GM21619 (cell line): Measurements from ENCODE around the gene VTI1A.
"Not testable (repeated sequence)": the region's sequence is repeated elsewhere in the genome, so short reads cannot be mapped to it uniquely, and the experiment has no call there.

Source experiments
- ATAC-seq: cut with Tn5 transposase; IDR thresholded peaks from one replicate; pipeline ENCODE4 v1.9.1; 2021; ENCODE audit not compliant: unreplicated experiment

The VTI1A gene

GRCh38 chr10:112539340-112539739, 92.3 kb downstream of the VTI1A start:
- no peak for ATAC-seq

GRCh38 chr10:112542823-112543222, 95.8 kb downstream of the VTI1A start:
- ATAC-seq, result not testable (repeated sequence)

GRCh38 chr10:112546474-112546873, 99.5 kb downstream of the VTI1A start:
- no peak for ATAC-seq

- no peak for ATAC-seq
Observed at GRCh38 chr10:112548535-112549276, 101.7 kb downstream of the VTI1A start.

- ATAC-seq, result no peak
Observed at GRCh38 chr10:112552593-112553110, 105.6 kb downstream of the VTI1A start.

- no peak for ATAC-seq
Observed at GRCh38 chr10:112553315-112553714, 106.3 kb downstream of the VTI1A start.

GRCh38 chr10:112554263-112554662, 107.2 kb downstream of the VTI1A start:
- no peak for ATAC-seq

- no peak for ATAC-seq
Observed at GRCh38 chr10:112557197-112557596, 110.2 kb downstream of the VTI1A start.

GRCh38 chr10:112558476-112559142, 111.6 kb downstream of the VTI1A start:
- no peak for ATAC-seq

- no peak for ATAC-seq
Observed at GRCh38 chr10:112559349-112559748, 112.3 kb downstream of the VTI1A start.

- no peak for ATAC-seq
Observed at GRCh38 chr10:112562122-112562521, 115.1 kb downstream of the VTI1A start.

GRCh38 chr10:112562809-112563663, 116.0 kb downstream of the VTI1A start:
- no peak for ATAC-seq

GRCh38 chr10:112564337-112564736, 117.3 kb downstream of the VTI1A start:
- no peak for ATAC-seq

- no peak for ATAC-seq
Observed at GRCh38 chr10:112565434-112566053, 118.5 kb downstream of the VTI1A start.

- no peak for ATAC-seq
Observed at GRCh38 chr10:112570585-112570984, 123.6 kb downstream of the VTI1A start.

GRCh38 chr10:112579578-112579977, 132.6 kb downstream of the VTI1A start:
- ATAC-seq, result no peak

GRCh38 chr10:112580267-112580666, 133.3 kb downstream of the VTI1A start:
- no peak for ATAC-seq

GRCh38 chr10:112581921-112582320, 134.9 kb downstream of the VTI1A start:
- ATAC-seq, result no peak

- ATAC-seq, result no peak
Observed at GRCh38 chr10:112583236-112583939, 136.4 kb downstream of the VTI1A start.

GRCh38 chr10:112584276-112584675, 137.3 kb downstream of the VTI1A start:
- ATAC-seq, result no peak
